ENCODE data around the gene RNF40. TPM values are rescaled to one million over a fixed set of nuclear protein-coding genes. Genes with fewer than 3 reads are reported as not detected.
A peak's percentile ranks its signal among the peaks of the same experiment; 100 is the strongest.

The RNF40 gene
- total RNA-seq, 1 experiment from 2014 or later: 64.1 TPM

- DNase-seq (no peak), ATAC-seq (no peak)
- peaks cover 25% of the 10 kb centered on the region; the same call in 1 of the 2 replicates for H3K36me3 ChIP-seq (ENCODE audit: low read depth, low read length)
- no peak overlapping the region for H3K4me2 ChIP-seq (ENCODE audit: low read length)
- no peaks in the 10 kb centered on the region for H3K9me2 ChIP-seq (replicated peaks; ENCODE audit: low read length)
- ChIA-PET CTCF (no interaction called here), POLR2A (ENCODE audit: unreplicated experiment) (no interaction called here)
- H3K9ac ChIP-seq (ENCODE audit: low read length): no peak overlapping the region
- intact Hi-C loops (cut with micrococcal nuclease): no loop called here
- H3K27me3 ChIP-seq (ENCODE audit: low read length): no peaks in the 10 kb centered on the region
- peaks cover 4% of the 10 kb centered on the region; the same call in 1 of the 2 replicates for H4K20me1 ChIP-seq (ENCODE audit: low read length)
- no peaks in the 10 kb centered on the region for H3F3A ChIP-seq (ENCODE audit: low read length, unreplicated experiment)
- H3K9me3 ChIP-seq (ENCODE audit: low read length): no peaks in the 10 kb centered on the region
- H3K79me2 ChIP-seq (ENCODE audit: low read length): peaks cover 17% of the 10 kb centered on the region
- BruUV-seq (replicated peaks): no TSS peak
- peaks cover 10% of the 10 kb centered on the region; the same call in 1 of the 2 replicates for H3K4me1 ChIP-seq (ENCODE audit: insufficient read depth, low read length)
- no peak overlapping the region for H2AFZ ChIP-seq (ENCODE audit: low read length)
- no peak overlapping the region for H3K4me3 ChIP-seq (ENCODE audit: low read length)
- TF ChIP-seq EZH2phosphoT487 (IDR thresholded peaks at IDR 0.05; ENCODE audit: borderline replicate concordance, low read length) (no peak), EZH2 (IDR thresholded peaks at IDR 0.05; ENCODE audit: low read length, unreplicated experiment) (no peak), CTCF (conservative IDR thresholded peaks at IDR 0.05; ENCODE audit: low read depth, low read length) (no peak)
- H3K27ac ChIP-seq (ENCODE audit: low read length): no peak overlapping the region
These were observed 5.8 kb downstream of the RNF40 start for GRCh38 chr16:30767767-30768465.

- no peak for TF ChIP-seq EZH2phosphoT487 (IDR thresholded peaks at IDR 0.05; ENCODE audit: borderline replicate concordance, low read length)
- TF ChIP-seq EZH2 (IDR thresholded peaks at IDR 0.05; ENCODE audit: low read length, unreplicated experiment): no peak
- no peak for TF ChIP-seq CTCF (conservative IDR thresholded peaks at IDR 0.05; ENCODE audit: low read depth, low read length)
- no peaks in the 10 kb centered on the region for H3F3A ChIP-seq (ENCODE audit: low read length, unreplicated experiment)
- ChIA-PET CTCF (no interaction called here), POLR2A (ENCODE audit: unreplicated experiment) (no interaction called here)
- no peaks in the 10 kb centered on the region for H3K9me3 ChIP-seq (ENCODE audit: low read length)
- BruUV-seq (replicated peaks): TSS peak; percentile 11
- peaks cover 9% of the 10 kb centered on the region for H3K79me2 ChIP-seq (ENCODE audit: low read length)
- H2AFZ ChIP-seq (ENCODE audit: low read length): no peak overlapping the region
- no peak overlapping the region for H3K27ac ChIP-seq (ENCODE audit: low read length)
- no peak overlapping the region for H3K4me3 ChIP-seq (ENCODE audit: low read length)
- no peaks in the 10 kb centered on the region for H4K20me1 ChIP-seq (ENCODE audit: low read length)
- intact Hi-C loops (cut with micrococcal nuclease): no loop called here
- DNase-seq: no peak
- no peak overlapping the region for H3K9ac ChIP-seq (ENCODE audit: low read length)
- H3K4me2 ChIP-seq (ENCODE audit: low read length): no peak overlapping the region
- H3K4me1 ChIP-seq (ENCODE audit: insufficient read depth, low read length): peaks cover 3% of the 10 kb centered on the region; the same call in 1 of the 2 replicates
- no peaks in the 10 kb centered on the region for H3K27me3 ChIP-seq (ENCODE audit: low read length)
- peaks cover 25% of the 10 kb centered on the region; the same call in 1 of the 2 replicates for H3K36me3 ChIP-seq (ENCODE audit: low read depth, low read length)
- H3K9me2 ChIP-seq (replicated peaks; ENCODE audit: low read length): no peaks in the 10 kb centered on the region
- no peak for ATAC-seq
These were observed 6.6 kb downstream of the RNF40 start for GRCh38 chr16:30768583-30769181.
